NB4 (cell line): ENCODE data around the gene ZNF708.

ENCODE experiments used
- MYC ChIP-seq: IDR thresholded peaks from 2 replicates; pipeline ENCODE4 v1.6.1; 2011; ENCODE audit warnings: low read depth, low read length
- POLR2A ChIP-seq: IDR thresholded peaks from 2 replicates; pipeline ENCODE4 v1.6.1; 2011; ENCODE audit warnings: mild to moderate bottlenecking; ENCODE audit not compliant: insufficient read length; ENCODE audit errors: extremely low read depth
- TF ChIP-seq, protein P1 (sequence below): IDR thresholded peaks from one replicate; pipeline ENCODE4 v1.5.1; 2012; ENCODE audit warnings: low read depth, low read length
- TF ChIP-seq, protein P2 (sequence below): IDR thresholded peaks from 2 replicates; pipeline ENCODE4 v1.6.1; 2011; ENCODE audit warnings: low read depth, low read length

DNA sequence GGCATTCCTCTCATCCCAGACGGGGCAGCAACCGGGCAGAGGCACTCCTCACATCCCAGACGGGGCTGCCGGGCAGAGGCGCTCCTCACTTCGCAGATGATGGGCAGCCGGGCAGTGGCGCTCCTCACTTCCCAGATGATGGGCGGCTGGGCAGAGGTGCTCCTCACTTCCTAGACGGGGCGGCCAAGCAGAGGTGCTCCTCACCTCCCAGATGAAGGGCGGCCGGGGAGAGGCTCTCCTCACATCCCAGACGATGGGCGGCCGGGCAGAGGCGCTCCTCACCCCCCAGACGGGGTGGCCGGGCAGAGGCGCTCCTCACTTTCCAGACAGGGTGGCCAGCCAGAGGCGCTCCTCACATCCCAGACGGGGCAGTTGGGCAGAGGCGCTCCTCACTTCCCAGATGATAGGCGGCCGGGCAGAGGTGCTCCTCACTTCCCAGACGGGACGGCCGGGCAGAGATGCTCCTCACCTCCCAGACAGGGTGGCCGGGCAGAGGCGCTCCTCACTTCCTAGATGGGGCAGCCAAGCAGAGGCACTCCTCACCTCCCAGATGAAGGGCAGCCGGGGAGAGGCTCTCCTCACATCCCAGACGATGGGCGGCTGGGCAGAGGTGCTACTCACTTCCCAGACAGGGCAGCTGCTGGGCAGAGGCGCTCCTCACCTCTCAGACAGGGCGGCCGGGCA is 68.9 kb downstream of the ZNF708 start:
- TF ChIP-seq, protein P1, sequence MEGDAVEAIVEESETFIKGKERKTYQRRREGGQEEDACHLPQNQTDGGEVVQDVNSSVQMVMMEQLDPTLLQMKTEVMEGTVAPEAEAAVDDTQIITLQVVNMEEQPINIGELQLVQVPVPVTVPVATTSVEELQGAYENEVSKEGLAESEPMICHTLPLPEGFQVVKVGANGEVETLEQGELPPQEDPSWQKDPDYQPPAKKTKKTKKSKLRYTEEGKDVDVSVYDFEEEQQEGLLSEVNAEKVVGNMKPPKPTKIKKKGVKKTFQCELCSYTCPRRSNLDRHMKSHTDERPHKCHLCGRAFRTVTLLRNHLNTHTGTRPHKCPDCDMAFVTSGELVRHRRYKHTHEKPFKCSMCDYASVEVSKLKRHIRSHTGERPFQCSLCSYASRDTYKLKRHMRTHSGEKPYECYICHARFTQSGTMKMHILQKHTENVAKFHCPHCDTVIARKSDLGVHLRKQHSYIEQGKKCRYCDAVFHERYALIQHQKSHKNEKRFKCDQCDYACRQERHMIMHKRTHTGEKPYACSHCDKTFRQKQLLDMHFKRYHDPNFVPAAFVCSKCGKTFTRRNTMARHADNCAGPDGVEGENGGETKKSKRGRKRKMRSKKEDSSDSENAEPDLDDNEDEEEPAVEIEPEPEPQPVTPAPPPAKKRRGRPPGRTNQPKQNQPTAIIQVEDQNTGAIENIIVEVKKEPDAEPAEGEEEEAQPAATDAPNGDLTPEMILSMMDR, result no peak
- TF ChIP-seq, protein P2, sequence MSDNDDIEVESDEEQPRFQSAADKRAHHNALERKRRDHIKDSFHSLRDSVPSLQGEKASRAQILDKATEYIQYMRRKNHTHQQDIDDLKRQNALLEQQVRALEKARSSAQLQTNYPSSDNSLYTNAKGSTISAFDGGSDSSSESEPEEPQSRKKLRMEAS, result no peak
- TF ChIP-seq POLR2A, result no peak
- TF ChIP-seq MYC, result no peak
